PC-3 (cell line): ENCODE results near the gene RANBP1.

Experiments
- CTCF ChIP-seq: fragments of 300-600 bp; sonication (generic); conservative IDR thresholded peaks from 2 replicates; pipeline ENCODE4 v1.5.1; 2017; ENCODE audit warnings: antibody characterized with exemption, low read depth, mild to moderate bottlenecking, low read length
- EZH2 ChIP-seq: fragments of 300-600 bp; sonication (generic); IDR thresholded peaks from one replicate; pipeline ENCODE4 v1.6.1; 2017; ENCODE audit warnings: antibody characterized with exemption, mild to moderate bottlenecking, low read length; ENCODE audit not compliant: unreplicated experiment
- EZH2phosphoT487 ChIP-seq: fragments of 300-600 bp; sonication (generic); IDR thresholded peaks from 2 replicates; pipeline ENCODE4 v1.6.1; 2018; ENCODE audit warnings: mild to moderate bottlenecking, antibody characterized with exemption, low read length, borderline replicate concordance

- TF ChIP-seq EZH2 (no peak), CTCF (no peak), EZH2phosphoT487 (no peak)
These were observed 41.7 kb downstream of the RANBP1 start for GRCh38 chr22:20157430-20158183.
